GM13976 (cell line): ENCODE data around the gene HPS5.
A peak's percentile ranks its signal among the peaks of the same experiment; 100 is the strongest.

ENCODE experiments used
- DNase-seq: peaks from one replicate; pipeline ENCODE4 v3.0.0; 2012; ENCODE audit warnings: low spot score
- in situ Hi-C: fragments of 300-500 bp; cut with MboI; formaldehyde crosslinking; loops from one replicate; pipeline ENCODE4 v1.12.0; 2022; ENCODE audit warnings: low sequenced_read_pairs, mixed read lengths, inconsistent platforms; ENCODE audit not compliant: unreplicated experiment
- TF ChIP-seq, protein P1 (sequence below): IDR thresholded peaks from 2 replicates; pipeline ENCODE4 v1.5.1; 2012; ENCODE audit warnings: borderline replicate concordance, mild to moderate bottlenecking; ENCODE audit not compliant: insufficient read depth; ENCODE audit errors: extremely low read depth, missing control alignments, control extremely low read depth

The HPS5 gene

DNA sequence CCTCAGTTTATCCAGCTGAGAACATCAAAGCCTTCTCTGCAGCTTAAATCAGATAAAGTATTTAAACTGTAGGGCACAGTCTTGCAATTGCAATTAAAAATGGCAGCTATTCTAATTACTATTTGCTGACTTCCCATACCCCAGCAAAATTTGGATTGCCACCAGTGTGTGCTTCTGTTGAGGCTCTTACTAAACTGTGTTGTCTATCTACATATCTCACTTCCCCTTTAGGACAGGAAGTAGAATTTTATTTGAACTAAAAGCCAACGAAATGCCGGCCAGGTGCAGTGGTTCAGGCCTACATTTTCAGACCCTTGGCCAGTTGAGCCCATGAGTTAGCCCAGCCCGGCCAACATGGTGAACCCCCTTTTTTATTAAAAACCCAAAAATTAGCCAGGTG, 92.4 kb downstream of the HPS5 start:
- in situ Hi-C loops = loop anchor here (25.0 kb wide), 1 partner anchor 508 kb away; the partner anchor contains the start of gene IGSF22
- peak; percentile 69 for DNase-seq
- TF ChIP-seq, protein P1, sequence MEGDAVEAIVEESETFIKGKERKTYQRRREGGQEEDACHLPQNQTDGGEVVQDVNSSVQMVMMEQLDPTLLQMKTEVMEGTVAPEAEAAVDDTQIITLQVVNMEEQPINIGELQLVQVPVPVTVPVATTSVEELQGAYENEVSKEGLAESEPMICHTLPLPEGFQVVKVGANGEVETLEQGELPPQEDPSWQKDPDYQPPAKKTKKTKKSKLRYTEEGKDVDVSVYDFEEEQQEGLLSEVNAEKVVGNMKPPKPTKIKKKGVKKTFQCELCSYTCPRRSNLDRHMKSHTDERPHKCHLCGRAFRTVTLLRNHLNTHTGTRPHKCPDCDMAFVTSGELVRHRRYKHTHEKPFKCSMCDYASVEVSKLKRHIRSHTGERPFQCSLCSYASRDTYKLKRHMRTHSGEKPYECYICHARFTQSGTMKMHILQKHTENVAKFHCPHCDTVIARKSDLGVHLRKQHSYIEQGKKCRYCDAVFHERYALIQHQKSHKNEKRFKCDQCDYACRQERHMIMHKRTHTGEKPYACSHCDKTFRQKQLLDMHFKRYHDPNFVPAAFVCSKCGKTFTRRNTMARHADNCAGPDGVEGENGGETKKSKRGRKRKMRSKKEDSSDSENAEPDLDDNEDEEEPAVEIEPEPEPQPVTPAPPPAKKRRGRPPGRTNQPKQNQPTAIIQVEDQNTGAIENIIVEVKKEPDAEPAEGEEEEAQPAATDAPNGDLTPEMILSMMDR = no peak
